Neuronal stem cell (in vitro differentiated cells): ENCODE measurements around the gene YDJC.

Experiments used
- DNase-seq: peaks from one replicate; pipeline ENCODE4 v3.0.0-alpha.2; 2013; ENCODE audit warnings: low spot score
- H2AFZ ChIP-seq: one replicate; pipeline ENCODE4 v1.6.1; 2013; ENCODE audit warnings: mild to moderate bottlenecking, low read length, inconsistent platforms
- H2AK5ac ChIP-seq: 2 replicates; pipeline ENCODE4 v1.6.1; 2013; ENCODE audit warnings: low read depth, mild to moderate bottlenecking, inconsistent platforms, low read length, moderate library complexity, mixed read lengths
- H2BK120ac ChIP-seq: 2 replicates; pipeline ENCODE4 v1.6.1; 2013; ENCODE audit warnings: low read depth, mild to moderate bottlenecking, inconsistent platforms, low read length, moderate library complexity, mixed read lengths
- H2BK12ac ChIP-seq: one replicate; pipeline ENCODE4 v1.6.1; 2013; ENCODE audit warnings: low read length, inconsistent platforms
- H2BK15ac ChIP-seq: 2 replicates; pipeline ENCODE4 v1.6.1; 2013; ENCODE audit warnings: mild to moderate bottlenecking, low read length, inconsistent platforms, mixed read lengths
- H2BK5ac ChIP-seq: one replicate; pipeline ENCODE4 v1.6.1; 2013; ENCODE audit warnings: inconsistent platforms, mild to moderate bottlenecking, low read length, moderate library complexity
- H3K14ac ChIP-seq: one replicate; pipeline ENCODE4 v1.6.1; 2013; ENCODE audit warnings: low read length, inconsistent platforms
- H3K18ac ChIP-seq: 2 replicates; pipeline ENCODE4 v1.6.1; 2013; ENCODE audit warnings: low read length, inconsistent platforms
- H3K23ac ChIP-seq: 2 replicates; pipeline ENCODE4 v1.6.1; 2013; ENCODE audit warnings: low read depth, mild to moderate bottlenecking, mixed read lengths, low read length, inconsistent platforms; ENCODE audit not compliant: poor library complexity
- H3K27ac ChIP-seq: replicated peaks from 3 replicates; pipeline ENCODE4 v1.5.1; 2013; ENCODE audit warnings: low read length, inconsistent platforms
- H3K27me3 ChIP-seq, 3 experiments: 2 replicates each; pipeline ENCODE4 v1.6.1; 2013; ENCODE audit warnings: low read length in 3 of 3, mild to moderate bottlenecking in 2 of 3, inconsistent platforms in 1 of 3, low read depth in 1 of 3, mixed read lengths in 1 of 3, moderate library complexity in 1 of 3; ENCODE audit not compliant: control insufficient read depth in 3 of 3, insufficient read depth in 3 of 3
- H3K36me3 ChIP-seq, 2 donors: replicated peaks in 1 of 2; 2 replicates each; pipeline ENCODE4 v1.6.1; 2013; ENCODE audit warnings: low read length in 2 of 2; ENCODE audit not compliant: control insufficient read depth in 2 of 2, insufficient read depth in 2 of 2
- H3K4ac ChIP-seq: 2 replicates; pipeline ENCODE4 v1.6.1; 2013; ENCODE audit warnings: inconsistent platforms, mild to moderate bottlenecking, low read length, moderate library complexity
- H3K4me1 ChIP-seq, 2 donors: 1 replicate in 1 of 2; 2 replicates in 1 of 2; pipeline ENCODE4 v1.6.1; 2013; ENCODE audit warnings: low read length in 2 of 2, low read depth in 1 of 2; ENCODE audit not compliant: control insufficient read depth in 2 of 2, insufficient read depth in 1 of 2
- H3K4me2 ChIP-seq: one replicate; pipeline ENCODE4 v1.6.1; 2013; ENCODE audit warnings: mild to moderate bottlenecking, low read length, inconsistent platforms; ENCODE audit not compliant: insufficient read depth, poor library complexity, severe bottlenecking
- H3K4me3 ChIP-seq, 2 donors: 2 replicates each; pipeline ENCODE4 v1.5.1; 2013; ENCODE audit warnings: low read length in 2 of 2, mild to moderate bottlenecking in 2 of 2, inconsistent platforms in 1 of 2, moderate library complexity in 1 of 2
- H3K79me1 ChIP-seq: one replicate; pipeline ENCODE4 v1.6.1; 2013; ENCODE audit warnings: low read depth, mild to moderate bottlenecking, inconsistent platforms, low read length, moderate library complexity
- H3K9ac ChIP-seq: one replicate; pipeline ENCODE4 v1.6.1; 2013; ENCODE audit warnings: mild to moderate bottlenecking, low read depth, low read length, inconsistent platforms; ENCODE audit not compliant: poor library complexity
- H3K9me3 ChIP-seq, 2 donors: replicated peaks in 1 of 2; 2 replicates each; pipeline versions ENCODE3 to v1.6.1; 2013; ENCODE audit warnings: low read length in 2 of 2, mild to moderate bottlenecking in 2 of 2, inconsistent platforms in 1 of 2, low read depth in 1 of 2, mixed read lengths in 1 of 2, moderate library complexity in 1 of 2; ENCODE audit not compliant: control insufficient read depth in 2 of 2, insufficient read depth in 1 of 2
- H4K8ac ChIP-seq: one replicate; pipeline ENCODE4 v1.6.1; 2013; ENCODE audit warnings: low read depth, mild to moderate bottlenecking, inconsistent platforms, low read length, moderate library complexity
- H4K91ac ChIP-seq: one replicate; pipeline ENCODE4 v1.6.1; 2013; ENCODE audit warnings: low read length, low read depth, mild to moderate bottlenecking, inconsistent platforms; ENCODE audit not compliant: poor library complexity
- WGBS, 2 donors: extraction: QIAGEN DNeasy Blood & Tissue Kit; methylation state at CpG; one replicate each; pipeline ENCODE4 v1.1.7; 2013; ENCODE audit warnings: missing lambda C conversion rate in 2 of 2, mixed read lengths in 1 of 2; ENCODE audit not compliant: insufficient read length in 2 of 2, insufficient replicate concordance in 1 of 2; ENCODE audit errors: extremely low coverage in 2 of 2; 5-methylcytosine and 5-hydroxymethylcytosine counted together

Gene YDJC

GRCh38 chr22:21652010-21652546 lies 22.3 kb upstream of the YDJC start:
- Histone ChIP-seq H3K4ac (peak overlapping the region; percentile 99), H3K18ac (peak overlapping the region; percentile 100), H3K27me3 (no peaks in the 10 kb centered on the region), H3K9ac (peak overlapping the region; percentile 100), H4K91ac (peak overlapping the region; percentile 99), H3K23ac (peak overlapping the region; percentile 100), H3K4me1 (peaks cover 25 to 33% of the 10 kb centered on the region in 2 donors), H3K4me3 (peak overlapping the region; percentile 97 to 98), H2AK5ac (peak overlapping the region; percentile 100), H3K9me3 (no peaks in the 10 kb centered on the region), H3K36me3 (peaks cover 29 to 55% of the 10 kb centered on the region in 2 donors), H2BK15ac (peak overlapping the region; percentile 97), H3K27ac (peak overlapping the region; percentile 98), H2AFZ (peak overlapping the region; percentile 91), H3K79me1 (peaks cover 18% of the 10 kb centered on the region), H3K4me2 (peak overlapping the region; percentile 80), H2BK5ac (peak overlapping the region; percentile 100), H4K8ac (no peak overlapping the region), H2BK120ac (peak overlapping the region; percentile 99), H2BK12ac (peak overlapping the region; percentile 100), H3K14ac (peak overlapping the region; percentile 95)
- peak; percentile 91 for DNase-seq
- no CpG with 5 or more reads among the region's 44 CpGs for WGBS, 2 donors

GRCh38 chr22:21651521-21652009 lies 21.7 kb upstream of the YDJC start:
- Histone ChIP-seq H3K27ac (peak overlapping the region; percentile 98), H3K9ac (peak overlapping the region; percentile 82), H3K4me1 (peaks cover 22 to 31% of the 10 kb centered on the region in 2 donors), H2AFZ (peak overlapping the region; percentile 91), H4K8ac (peak overlapping the region; percentile 87), H3K27me3 (no peaks in the 10 kb centered on the region), H3K4ac (peak overlapping the region; percentile 42), H3K79me1 (peaks cover 18% of the 10 kb centered on the region), H3K23ac (peak overlapping the region; percentile 100), H3K14ac (peak overlapping the region; percentile 92), H2BK12ac (no peak overlapping the region), H2BK15ac (peak overlapping the region; percentile 90), H2AK5ac (peak overlapping the region; percentile 85), H3K36me3 (peaks cover 27 to 54% of the 10 kb centered on the region in 2 donors), H3K18ac (peak overlapping the region; percentile 94), H3K9me3 (no peaks in the 10 kb centered on the region), H3K4me3 (peak overlapping the region; percentile 83 to 98), H3K4me2 (peak overlapping the region; percentile 80), H2BK5ac (peak overlapping the region; percentile 100), H2BK120ac (peak overlapping the region; percentile 96), H4K91ac (peak overlapping the region; percentile 40)
- no CpG with 5 or more reads among the region's 29 CpGs for WGBS, 2 donors
- peak; percentile 68 for DNase-seq

- Histone ChIP-seq H3K4ac (peak overlapping the region; percentile 42), H3K23ac (peak overlapping the region; percentile 100), H3K18ac (peak overlapping the region; percentile 94), H2BK12ac (no peak overlapping the region), H4K8ac (no peak overlapping the region), H3K4me3 (peak overlapping the region; percentile 83 to 98), H2AK5ac (peak overlapping the region; percentile 85), H3K27ac (peak overlapping the region; percentile 98), H2BK15ac (peak overlapping the region; percentile 90), H3K9ac (peak overlapping the region; percentile 82), H3K36me3 (peaks cover 29 to 54% of the 10 kb centered on the region in 2 donors), H3K27me3 (no peaks in the 10 kb centered on the region), H2BK120ac (peak overlapping the region; percentile 96), H3K4me2 (peak overlapping the region; percentile 80), H2AFZ (peak overlapping the region; percentile 91), H3K79me1 (peaks cover 20% of the 10 kb centered on the region), H2BK5ac (peak overlapping the region; percentile 100), H3K14ac (no peak overlapping the region), H3K4me1 (peaks cover 22 to 28% of the 10 kb centered on the region in 2 donors), H3K9me3 (no peaks in the 10 kb centered on the region), H4K91ac (peak overlapping the region; percentile 40)
- DNase-seq = no peak
- no CpG with 5 or more reads among the region's 6 CpGs for WGBS, 2 donors
These were observed 21.1 kb upstream of the YDJC start for GRCh38 chr22:21650823-21651520.

GRCh38 chr22:21650280-21650679 lies 20.5 kb upstream of the YDJC start:
- Histone ChIP-seq H3K4me2 (peak overlapping the region; percentile 80), H2AFZ (no peak overlapping the region), H3K9ac (no peak overlapping the region), H4K8ac (no peak overlapping the region), H3K27ac (no peak overlapping the region), H3K27me3 (no peaks in the 10 kb centered on the region), H2BK15ac (no peak overlapping the region), H3K18ac (no peak overlapping the region), H3K9me3 (no peaks in the 10 kb centered on the region), H3K14ac (no peak overlapping the region), H3K23ac (no peak overlapping the region), H3K4me3 (peak overlapping the region in 1 of 2 donors; percentile 98), H2BK5ac (no peak overlapping the region), H2AK5ac (no peak overlapping the region), H2BK12ac (no peak overlapping the region), H2BK120ac (no peak overlapping the region), H4K91ac (no peak overlapping the region), H3K79me1 (peaks cover 20% of the 10 kb centered on the region), H3K4ac (no peak overlapping the region), H3K4me1 (peaks cover 22 to 28% of the 10 kb centered on the region in 2 donors), H3K36me3 (peaks cover 27 to 53% of the 10 kb centered on the region in 2 donors)
- WGBS, 2 donors = no CpG with 5 or more reads among the region's 7 CpGs
- no peak for DNase-seq
